ENCODE results near the gene CAMK1. TPM values are rescaled to one million over a fixed set of nuclear protein-coding genes. Genes with fewer than 3 reads are reported as not detected.

CAMK1 gene
- total and polyA plus RNA-seq, 10 donors, result 10.1 to 30.5 (median 22.7) TPM

DNA sequence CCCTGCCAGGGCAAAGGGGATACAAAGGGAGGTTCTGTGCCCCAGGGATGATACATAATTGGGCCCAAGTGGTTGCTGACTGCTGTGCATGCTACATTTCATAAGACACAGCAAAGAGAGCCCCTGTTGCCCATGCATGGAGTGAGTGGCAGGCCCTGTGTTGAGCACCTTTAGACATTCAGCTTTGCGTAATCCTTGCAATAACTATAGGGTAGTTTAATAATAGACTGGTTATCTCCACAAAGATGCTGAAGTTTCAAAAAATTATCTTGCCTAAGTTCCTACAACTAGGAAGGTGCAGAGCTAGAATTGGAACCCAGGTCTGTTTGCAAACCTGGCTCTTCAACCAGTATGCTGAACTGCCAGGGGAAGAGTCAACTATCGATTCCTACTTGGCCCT, 21.7 kb downstream of the CAMK1 start:
- Histone ChIP-seq H3K27ac (no peak overlapping the region), H3K4me1 (peaks cover 20 to 48% (median 36%) of the 10 kb centered on the region in 6 donors), H3K36me3 (peaks cover 7 to 75% (median 57%) of the 10 kb centered on the region in 6 donors), H3K9me3 (no peaks in the 10 kb centered on the region), H3K4me3 (no peak overlapping the region), H3K27me3 (replicated peaks in 1 of 7) (no peaks in the 10 kb centered on the region)
- TF ChIP-seq, protein P1, sequence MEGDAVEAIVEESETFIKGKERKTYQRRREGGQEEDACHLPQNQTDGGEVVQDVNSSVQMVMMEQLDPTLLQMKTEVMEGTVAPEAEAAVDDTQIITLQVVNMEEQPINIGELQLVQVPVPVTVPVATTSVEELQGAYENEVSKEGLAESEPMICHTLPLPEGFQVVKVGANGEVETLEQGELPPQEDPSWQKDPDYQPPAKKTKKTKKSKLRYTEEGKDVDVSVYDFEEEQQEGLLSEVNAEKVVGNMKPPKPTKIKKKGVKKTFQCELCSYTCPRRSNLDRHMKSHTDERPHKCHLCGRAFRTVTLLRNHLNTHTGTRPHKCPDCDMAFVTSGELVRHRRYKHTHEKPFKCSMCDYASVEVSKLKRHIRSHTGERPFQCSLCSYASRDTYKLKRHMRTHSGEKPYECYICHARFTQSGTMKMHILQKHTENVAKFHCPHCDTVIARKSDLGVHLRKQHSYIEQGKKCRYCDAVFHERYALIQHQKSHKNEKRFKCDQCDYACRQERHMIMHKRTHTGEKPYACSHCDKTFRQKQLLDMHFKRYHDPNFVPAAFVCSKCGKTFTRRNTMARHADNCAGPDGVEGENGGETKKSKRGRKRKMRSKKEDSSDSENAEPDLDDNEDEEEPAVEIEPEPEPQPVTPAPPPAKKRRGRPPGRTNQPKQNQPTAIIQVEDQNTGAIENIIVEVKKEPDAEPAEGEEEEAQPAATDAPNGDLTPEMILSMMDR (IDR thresholded peaks at IDR 0.05 in 8 of 11, conservative IDR thresholded peaks at IDR 0.05 in 3 of 11), result no peak
- no peak for TF ChIP-seq POLR2AphosphoS5 (IDR thresholded peaks at IDR 0.05)
- no peak for TF ChIP-seq POLR2A (IDR thresholded peaks at IDR 0.05)
- WGBS, 5 donors, result 95 to 100% (median 97%) methylated on average over 2 of the region's 2 CpGs
- intact Hi-C loops (cut with DNase I; ENCODE audit: low total_unique reads), result no loop called here
- DNase-seq, result no peak

DNA sequence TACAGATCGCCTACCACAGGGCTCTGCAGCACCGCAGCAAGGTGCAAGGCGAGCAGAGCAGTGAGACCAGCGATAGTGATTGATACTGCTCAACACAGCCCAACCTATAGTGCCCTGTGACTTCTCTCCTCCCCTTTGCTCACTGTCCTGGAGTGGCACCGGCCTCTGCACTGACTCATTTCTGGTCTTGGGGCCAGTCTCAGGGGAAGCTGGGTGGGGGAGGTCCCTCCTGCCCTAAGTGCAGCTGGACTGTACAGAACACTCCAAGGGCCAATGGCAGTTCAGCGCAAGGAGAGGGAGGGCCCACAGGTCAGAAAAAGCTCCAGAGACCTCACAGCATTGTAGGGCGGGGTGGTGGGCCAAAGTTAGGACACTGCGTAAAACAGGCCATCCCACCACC, 22.5 kb downstream of the CAMK1 start:
- H3K4me1 ChIP-seq, result peaks cover 20 to 40% (median 28%) of the 10 kb centered on the region in 6 donors
- peak overlapping the region in 1 of 8 donors; percentile 8 for H3K27ac ChIP-seq
- H3K4me3 ChIP-seq, result no peak overlapping the region
- TF ChIP-seq, protein P1 (IDR thresholded peaks at IDR 0.05 in 8 of 11, conservative IDR thresholded peaks at IDR 0.05 in 3 of 11), result no peak
- TF ChIP-seq POLR2AphosphoS5 (IDR thresholded peaks at IDR 0.05), result no peak
- TF ChIP-seq POLR2A (IDR thresholded peaks at IDR 0.05), result no peak
- no peaks in the 10 kb centered on the region for H3K9me3 ChIP-seq
- intact Hi-C loops (cut with DNase I; ENCODE audit: low total_unique reads), result no loop called here
- no peak for DNase-seq
- H3K36me3 ChIP-seq, result peaks cover 10 to 75% (median 65%) of the 10 kb centered on the region in 6 donors
- no peaks in the 10 kb centered on the region for H3K27me3 ChIP-seq (replicated peaks in 1 of 7)
- WGBS, 5 donors, result 85 to 90% (median 89%) methylated on average over 7 to 8 of the region's 8 CpGs

DNA sequence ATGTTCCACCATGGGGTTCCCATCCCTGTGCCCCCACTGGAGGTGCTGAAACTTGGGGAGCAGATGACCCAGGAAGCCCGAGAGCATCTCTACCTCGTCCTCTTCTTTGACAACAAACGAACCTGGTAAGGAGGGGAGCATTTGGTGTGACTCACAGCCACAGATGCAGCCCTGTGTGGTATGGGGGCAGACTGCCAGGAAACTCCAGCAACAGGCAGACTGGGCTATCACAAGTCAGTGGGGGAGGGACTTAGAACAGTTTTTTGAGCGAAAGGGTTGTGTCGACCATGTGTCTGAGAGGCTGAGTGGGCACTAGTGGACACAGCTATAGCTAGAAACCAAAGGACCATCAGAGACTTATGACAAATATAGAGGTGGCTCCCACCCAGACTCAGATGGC, 23.4 kb downstream of the CAMK1 start:
- peaks cover 10 to 75% (median 68%) of the 10 kb centered on the region in 6 donors for H3K36me3 ChIP-seq
- peaks cover 11 to 31% (median 19%) of the 10 kb centered on the region in 6 donors for H3K4me1 ChIP-seq
- H3K27me3 ChIP-seq (replicated peaks in 1 of 7), result no peaks in the 10 kb centered on the region
- no peak for DNase-seq
- H3K9me3 ChIP-seq, result no peaks in the 10 kb centered on the region
- H3K27ac ChIP-seq, result no peak overlapping the region
- 64 to 84% (median 81%) methylated on average over 5 of the region's 5 CpGs for WGBS, 5 donors
- intact Hi-C loops (cut with DNase I; ENCODE audit: low total_unique reads), result no loop called here
- H3K4me3 ChIP-seq, result no peak overlapping the region
- TF ChIP-seq POLR2A (IDR thresholded peaks at IDR 0.05) (no peak), POLR2AphosphoS5 (IDR thresholded peaks at IDR 0.05) (no peak)
- TF ChIP-seq, protein P1 (IDR thresholded peaks at IDR 0.05 in 8 of 11, conservative IDR thresholded peaks at IDR 0.05 in 3 of 11), result no peak

DNA sequence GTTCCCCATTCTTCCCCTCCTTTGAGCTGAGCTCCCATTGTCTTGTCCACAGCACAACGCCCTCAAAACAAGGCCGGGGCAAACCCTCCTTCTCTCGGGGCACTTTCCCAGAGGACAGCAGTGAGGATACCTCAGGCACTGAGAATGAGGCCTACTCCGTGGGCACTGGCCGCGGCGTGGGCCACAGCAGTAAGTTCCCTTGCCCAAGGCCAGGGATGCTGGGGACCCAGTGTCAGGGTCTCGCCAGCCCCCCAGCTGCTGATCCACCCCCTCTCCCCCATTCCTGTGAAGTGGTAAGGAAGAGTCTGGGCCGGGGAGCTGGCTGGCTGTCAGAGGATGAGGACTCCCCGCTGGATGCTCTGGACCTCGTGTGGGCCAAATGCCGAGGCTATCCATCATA, 24.2 kb downstream of the CAMK1 start:
- H3K4me1 ChIP-seq, result peaks cover 6 to 23% (median 11%) of the 10 kb centered on the region in 6 donors
- WGBS, 5 donors, result 91 to 96% (median 94%) methylated on average over 11 to 12 of the region's 12 CpGs
- no peak overlapping the region for H3K4me3 ChIP-seq
- TF ChIP-seq POLR2A (IDR thresholded peaks at IDR 0.05), result no peak
- peak in 2 of 3 donors; percentile 9 to 40 for TF ChIP-seq POLR2AphosphoS5 (IDR thresholded peaks at IDR 0.05)
- H3K9me3 ChIP-seq, result no peaks in the 10 kb centered on the region
- intact Hi-C loops (cut with DNase I; ENCODE audit: low total_unique reads), result no loop called here
- H3K27me3 ChIP-seq (replicated peaks in 1 of 7), result no peaks in the 10 kb centered on the region
- no peak for DNase-seq
- H3K36me3 ChIP-seq, result peaks cover 10 to 82% (median 76%) of the 10 kb centered on the region in 6 donors
- no peak overlapping the region for H3K27ac ChIP-seq
